Activated CD4-positive, alpha-beta T cell treated with anti-CD3 and anti-CD28 coated beads for 1 hour (primary cell): Measurements from ENCODE around the gene SUCLG2.

Experiments
- DNase-seq: peaks from one replicate; pipeline ENCODE4 v3.0.0-alpha.2; 2020

SUCLG2 gene

GRCh38 chr3:67437789-67438188, 216.6 kb downstream of the SUCLG2 start:
- no peak for DNase-seq

GRCh38 chr3:67437090-67437489, 217.3 kb downstream of the SUCLG2 start:
- DNase-seq, result no peak

DNA sequence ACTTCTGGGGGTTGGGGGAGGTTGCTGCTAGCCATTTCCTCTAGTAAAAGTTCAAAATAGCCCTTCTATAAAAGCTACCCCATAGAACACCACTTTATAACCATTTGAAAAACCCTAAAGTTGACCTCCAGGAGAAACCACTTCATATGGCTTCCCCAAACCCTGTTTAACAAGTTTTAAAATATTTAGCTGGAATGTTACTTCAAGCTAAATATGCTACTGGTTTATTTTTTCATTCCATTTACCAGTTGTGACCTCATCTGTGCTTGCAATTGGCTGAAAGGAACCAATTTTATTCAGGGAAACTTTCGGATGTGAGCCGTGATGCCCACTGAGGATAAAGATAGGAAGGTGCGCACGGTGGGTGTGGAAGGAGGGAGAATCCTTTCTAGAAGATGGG, 221.3 kb downstream of the SUCLG2 start:
- no peak for DNase-seq

GRCh38 chr3:67431887-67432286, 222.5 kb downstream of the SUCLG2 start:
- DNase-seq, result no peak

DNA sequence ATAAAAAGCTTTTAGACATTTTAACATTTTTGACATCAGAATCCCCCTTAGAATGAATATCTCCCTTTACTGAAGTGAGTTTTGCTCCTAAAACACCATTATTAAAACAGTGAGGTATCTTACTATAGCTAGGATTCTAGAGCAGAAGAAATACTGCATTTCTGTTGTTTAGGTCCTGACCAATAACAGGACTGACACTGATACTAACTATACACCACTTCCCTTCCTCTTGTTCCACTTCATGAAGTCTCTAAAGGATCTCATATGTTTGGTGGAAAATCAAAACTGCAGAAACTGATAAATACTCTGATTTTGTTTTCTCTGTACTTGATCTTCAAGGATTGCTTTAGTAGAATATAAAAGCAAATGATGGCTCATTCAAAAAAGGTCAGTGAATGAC, 230.7 kb downstream of the SUCLG2 start:
- DNase-seq, result no peak

GRCh38 chr3:67421912-67422311, 232.5 kb downstream of the SUCLG2 start:
- no peak for DNase-seq

DNA sequence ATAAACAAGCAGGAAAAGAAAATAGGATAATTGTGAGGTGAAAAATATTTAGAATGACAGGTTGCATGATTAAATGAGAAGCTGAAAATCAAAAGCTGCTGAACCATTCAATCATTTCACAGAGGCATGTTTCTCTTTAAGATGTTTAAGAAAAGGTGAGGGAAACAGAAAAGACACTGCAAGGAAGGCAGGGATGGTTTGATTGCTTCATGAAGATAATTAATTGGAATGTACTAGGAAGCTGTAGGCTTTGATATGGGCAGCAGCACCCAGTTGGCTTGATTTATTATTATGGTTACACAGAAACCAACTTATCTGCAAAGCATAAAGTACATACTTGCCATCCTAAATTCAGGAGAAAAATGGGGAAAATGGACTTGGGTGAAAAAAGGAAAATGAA, 234.6 kb downstream of the SUCLG2 start:
- DNase-seq, result no peak

DNA sequence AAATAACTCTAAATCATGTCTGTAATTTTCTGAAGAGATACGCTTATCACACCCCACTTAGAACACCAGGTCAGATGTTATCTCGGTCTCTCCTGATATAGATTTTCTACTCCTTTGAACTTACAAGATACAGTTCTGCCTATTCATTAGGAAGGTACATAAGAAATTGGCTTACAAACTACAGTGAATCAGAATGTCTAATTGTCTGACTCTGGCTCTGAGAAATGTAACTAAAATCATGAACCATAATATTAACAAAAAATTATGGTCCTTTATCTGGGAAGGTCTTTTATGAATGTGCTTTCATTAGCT, 235.2 kb downstream of the SUCLG2 start:
- DNase-seq, result no peak

- no peak for DNase-seq
These were observed 235.8 kb downstream of the SUCLG2 start for GRCh38 chr3:67418426-67419217.

DNA sequence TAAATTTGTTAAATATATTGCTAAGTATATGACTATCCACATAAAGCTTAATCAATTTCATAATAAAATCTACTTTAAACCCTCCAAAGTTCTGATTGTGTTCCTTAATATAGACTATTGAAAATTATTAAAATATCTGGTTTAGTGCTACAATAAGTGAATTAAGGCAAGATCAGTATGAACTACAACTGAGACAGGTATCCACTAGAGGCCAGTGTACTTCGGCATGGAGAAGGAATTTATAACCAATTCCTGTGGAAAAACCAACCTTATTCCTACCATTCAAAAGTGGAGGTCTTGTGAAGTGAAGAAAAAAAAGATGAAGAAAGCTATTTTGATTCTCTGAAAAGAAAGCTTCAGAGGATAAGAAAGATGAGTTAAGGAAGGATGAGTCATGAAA, 237.7 kb downstream of the SUCLG2 start:
- no peak for DNase-seq

DNA sequence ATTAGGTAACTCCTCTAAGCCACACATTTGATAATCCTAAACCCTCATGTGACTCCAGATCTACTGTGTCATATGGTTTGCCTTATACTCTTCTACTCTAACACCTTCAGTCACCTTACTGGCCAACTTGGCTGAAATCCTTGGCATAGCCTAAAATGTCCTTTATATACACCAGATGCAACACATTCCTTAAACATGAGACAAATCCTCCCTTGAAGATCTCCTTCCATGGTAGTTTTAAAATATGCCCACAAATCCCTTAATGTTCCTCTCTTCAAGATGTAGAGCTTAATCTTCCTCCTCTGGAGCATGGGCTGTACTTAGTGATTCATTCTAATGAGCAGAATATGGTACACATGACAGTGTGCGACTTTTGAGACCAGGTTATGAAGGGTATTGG, 238.9 kb downstream of the SUCLG2 start:
- no peak for DNase-seq

DNA sequence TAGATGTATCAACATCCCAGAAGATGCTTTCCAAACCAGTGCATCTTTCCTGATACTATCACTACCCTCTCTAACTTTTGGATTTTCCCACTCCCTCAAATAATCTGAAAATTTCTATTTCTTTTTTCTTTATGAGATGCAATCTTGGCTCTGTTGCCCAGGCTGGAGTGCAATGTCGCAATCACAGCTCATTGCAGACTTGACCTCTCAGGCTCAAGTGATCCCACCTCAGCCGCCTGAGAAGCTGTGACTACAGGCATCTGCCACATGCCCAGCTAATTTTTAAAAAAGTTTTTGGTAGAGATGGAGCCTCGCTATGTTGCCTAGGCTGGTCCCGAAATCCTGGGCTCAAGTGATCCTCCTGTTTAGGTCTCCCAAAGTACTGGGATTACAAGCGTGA, 239.7 kb downstream of the SUCLG2 start:
- no peak for DNase-seq

DNA sequence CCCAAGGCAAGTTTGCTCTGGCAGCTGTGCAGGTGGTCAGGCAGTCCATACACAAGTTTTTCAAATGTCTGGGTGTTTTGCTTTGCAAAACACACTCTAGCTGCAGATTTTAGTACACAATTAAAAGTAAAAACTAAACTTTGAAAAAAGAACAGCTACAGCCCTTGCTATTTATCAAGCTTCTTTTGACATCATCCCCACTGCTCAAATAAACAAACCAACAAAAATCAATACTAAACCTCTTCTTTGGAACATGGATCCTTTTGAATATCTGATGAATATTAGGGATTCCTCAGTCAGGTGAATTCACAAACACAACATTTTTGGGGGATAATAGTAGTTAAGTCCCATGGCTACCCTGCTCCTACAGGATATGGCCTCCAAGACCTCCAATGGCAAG, 249.2 kb downstream of the SUCLG2 start:
- DNase-seq, result no peak

DNA sequence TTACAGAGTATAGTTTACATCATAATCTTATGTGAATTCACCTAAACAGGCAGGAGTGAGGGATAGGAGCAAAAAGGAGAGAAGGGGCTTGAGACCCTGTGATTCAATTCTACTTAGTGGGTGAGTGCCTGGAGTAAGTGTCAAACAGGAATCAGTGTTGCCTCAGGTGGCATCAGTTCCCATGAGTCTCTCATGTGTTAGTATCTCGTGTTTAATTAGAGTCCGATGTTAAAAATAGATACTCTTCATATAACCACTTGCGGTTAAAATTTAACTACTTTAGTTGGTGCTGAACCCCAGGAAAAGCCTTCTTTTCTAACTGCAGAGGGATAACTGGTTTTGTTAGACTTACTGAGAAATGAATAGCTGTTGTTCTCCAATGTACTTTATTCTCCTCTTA, 251.5 kb downstream of the SUCLG2 start:
- no peak for DNase-seq

DNA sequence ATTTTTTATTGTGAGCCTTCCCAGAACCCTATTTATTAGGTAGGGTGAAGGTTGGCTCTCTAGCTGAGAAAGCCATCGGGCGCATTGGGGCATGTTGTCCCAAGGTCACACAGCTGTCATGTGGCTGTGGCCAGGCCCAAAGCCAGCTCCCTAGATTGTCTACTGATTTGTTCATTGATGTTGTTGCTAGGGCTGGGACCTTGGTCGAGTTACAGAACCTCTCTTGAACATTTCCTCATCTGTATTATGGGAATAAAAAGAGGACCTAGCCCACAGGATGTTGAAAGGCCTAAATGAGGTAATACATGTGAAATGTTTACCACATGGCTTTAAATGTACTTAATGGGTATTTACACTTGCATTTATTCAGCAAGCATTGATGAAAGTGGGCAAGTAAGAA, 252.5 kb downstream of the SUCLG2 start:
- DNase-seq, result no peak

DNA sequence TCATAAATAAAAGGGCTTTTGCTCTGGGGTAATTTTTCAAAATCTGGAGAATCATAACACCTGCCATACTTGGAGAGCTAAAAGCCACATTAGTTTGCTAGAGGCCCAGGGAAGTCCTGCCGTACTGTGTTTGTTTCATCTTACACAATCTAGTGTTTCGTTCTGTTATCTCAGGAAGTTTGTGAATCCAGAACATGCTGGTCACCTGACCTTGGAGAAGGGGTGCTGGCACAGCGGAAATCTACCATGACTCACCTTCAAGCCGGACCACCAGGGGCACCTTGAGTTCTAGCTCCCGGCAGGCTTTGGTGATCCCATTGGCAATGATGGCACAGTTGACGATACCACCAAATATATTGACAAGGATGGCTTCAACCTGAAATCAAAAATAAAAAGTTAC, 253.9 kb downstream of the SUCLG2 start:
- no peak for DNase-seq

DNA sequence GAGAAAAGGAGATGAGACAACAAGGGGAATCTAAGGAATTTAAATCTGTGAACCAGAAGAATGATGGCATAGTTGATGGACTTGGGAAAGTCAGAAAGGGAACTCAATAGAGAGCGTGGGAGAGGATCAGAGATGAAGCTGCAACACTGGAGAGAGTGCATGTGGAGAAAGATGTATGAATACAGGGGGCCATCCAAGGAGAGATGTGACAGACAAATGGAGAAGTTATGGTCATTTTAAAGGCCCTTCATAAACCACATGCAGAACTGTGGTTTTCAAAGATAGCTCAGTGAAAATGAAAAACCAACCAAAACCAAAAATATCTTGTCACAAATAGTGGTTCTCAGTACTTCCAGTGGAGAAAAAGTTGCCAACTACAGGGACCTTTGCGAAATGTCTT, 265.2 kb downstream of the SUCLG2 start:
- no peak for DNase-seq

DNA sequence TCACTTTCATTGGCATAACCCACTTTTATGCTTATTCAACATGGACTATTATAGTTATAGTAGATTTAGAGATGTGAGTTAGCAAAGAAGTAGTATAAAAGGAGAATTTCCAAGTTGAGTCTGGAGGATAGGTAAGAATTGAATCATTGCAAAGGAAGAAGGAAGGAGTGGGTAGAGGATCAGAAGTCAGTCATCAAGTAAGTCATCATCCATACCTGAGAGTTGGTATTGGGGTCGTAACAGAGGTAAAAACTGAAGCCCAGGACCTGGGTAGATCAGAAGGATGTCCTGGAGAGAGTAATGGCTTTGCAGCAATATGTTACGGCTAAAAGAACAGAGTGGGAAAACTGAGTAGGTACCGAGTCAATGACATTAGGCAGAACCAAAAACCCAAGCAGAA, 265.7 kb downstream of the SUCLG2 start:
- no peak for DNase-seq

GRCh38 chr3:67386451-67386850, 268.0 kb downstream of the SUCLG2 start:
- DNase-seq, result no peak

- DNase-seq, result no peak
These were observed 269.5 kb downstream of the SUCLG2 start for GRCh38 chr3:67384760-67385397.

DNA sequence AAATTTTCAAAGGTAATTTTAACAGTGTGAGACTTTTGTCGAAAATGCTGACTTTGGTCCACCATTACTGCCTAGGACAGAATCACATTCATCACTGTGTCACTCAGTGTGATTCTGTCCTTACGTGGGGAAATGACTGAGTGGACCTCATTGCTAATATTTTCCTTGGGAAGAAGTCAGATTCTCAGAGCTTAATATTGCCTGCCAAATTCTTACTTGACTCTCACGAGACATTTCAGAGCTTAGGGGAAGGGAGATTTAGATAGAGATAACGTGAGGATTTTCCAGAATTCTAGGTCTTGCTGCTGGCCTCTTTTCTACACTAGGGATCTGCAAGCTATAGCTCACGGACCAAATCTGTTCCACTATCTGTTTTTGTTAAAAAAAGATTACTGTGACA, 270.4 kb downstream of the SUCLG2 start:
- DNase-seq, result no peak

GRCh38 chr3:67383379-67383778, 271.0 kb downstream of the SUCLG2 start:
- no peak for DNase-seq

DNA sequence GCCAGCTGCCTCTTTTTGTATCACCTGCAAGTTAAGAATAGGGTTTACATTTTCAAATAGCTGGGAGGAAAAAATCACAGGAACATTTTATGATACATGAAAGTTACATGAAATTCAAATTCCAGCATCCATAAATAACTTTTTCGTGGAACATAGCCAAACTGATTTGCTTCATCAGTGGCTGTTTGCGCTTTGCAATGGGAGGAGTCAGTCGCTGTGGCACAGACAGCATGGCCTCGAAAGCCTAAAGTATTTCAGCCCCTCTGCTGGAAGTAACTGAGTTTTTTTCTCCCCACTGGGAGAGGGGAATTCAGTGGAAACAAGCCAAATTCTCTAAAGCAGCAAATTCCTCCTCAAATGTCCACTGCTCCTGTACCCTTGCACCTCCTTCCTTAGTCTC, 271.9 kb downstream of the SUCLG2 start:
- no peak for DNase-seq

GRCh38 chr3:67381667-67382272, 272.6 kb downstream of the SUCLG2 start:
- DNase-seq, result no peak

DNA sequence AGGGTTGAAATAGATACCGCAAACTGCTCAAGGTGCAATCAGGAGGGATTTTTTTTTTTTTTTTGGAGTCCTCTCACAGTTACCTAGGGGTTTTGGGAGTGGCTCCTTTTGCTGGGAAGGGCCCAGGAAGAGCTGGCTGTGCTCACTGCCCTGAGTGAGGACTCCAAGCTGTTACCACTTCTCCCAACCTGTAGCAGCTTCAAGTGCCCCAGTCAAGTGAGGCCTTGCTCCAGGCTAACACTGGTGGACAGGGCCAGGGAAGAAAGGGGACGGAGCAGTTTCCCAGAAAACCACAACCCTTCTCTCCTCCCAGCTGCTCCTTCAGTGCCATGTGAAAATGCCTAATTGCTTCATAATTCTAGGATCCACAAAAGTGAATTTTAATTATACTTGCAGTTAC, 274.3 kb downstream of the SUCLG2 start:
- DNase-seq, result no peak
